Fibroblast of peridontal ligament (primary cell): ENCODE measurements around the gene SPAG7.
"Not testable (repeated sequence)": the region's sequence is repeated elsewhere in the genome, so short reads cannot be mapped to it uniquely, and the experiment has no call there.

ENCODE experiments used
- DNase-seq: peaks from one replicate; pipeline ENCODE4 v3.0.0-alpha.2; 2010; ENCODE audit errors: extremely low read depth

Gene SPAG7

DNA sequence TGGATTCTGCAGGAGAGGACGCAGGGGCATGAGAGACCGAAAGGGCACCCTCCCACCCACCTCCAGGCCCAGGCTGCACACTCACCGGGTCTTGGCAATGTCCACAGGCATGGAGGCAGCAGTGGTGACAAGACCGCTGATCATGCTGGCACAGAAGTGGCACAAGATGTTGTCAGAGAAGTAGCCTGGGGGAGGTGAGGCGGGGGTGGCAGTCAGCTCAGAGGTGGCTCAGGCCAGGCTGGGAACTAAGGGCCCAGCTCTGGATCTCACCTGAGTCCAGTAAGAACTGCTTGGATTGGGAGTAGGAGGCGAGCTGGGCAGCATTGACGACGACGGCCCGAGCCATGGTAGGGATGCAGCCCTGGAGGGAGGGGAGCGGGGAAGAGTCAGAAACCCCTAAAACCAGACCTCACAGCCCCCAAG, 29.5 kb downstream of the SPAG7 start:
- no peak for DNase-seq

DNA sequence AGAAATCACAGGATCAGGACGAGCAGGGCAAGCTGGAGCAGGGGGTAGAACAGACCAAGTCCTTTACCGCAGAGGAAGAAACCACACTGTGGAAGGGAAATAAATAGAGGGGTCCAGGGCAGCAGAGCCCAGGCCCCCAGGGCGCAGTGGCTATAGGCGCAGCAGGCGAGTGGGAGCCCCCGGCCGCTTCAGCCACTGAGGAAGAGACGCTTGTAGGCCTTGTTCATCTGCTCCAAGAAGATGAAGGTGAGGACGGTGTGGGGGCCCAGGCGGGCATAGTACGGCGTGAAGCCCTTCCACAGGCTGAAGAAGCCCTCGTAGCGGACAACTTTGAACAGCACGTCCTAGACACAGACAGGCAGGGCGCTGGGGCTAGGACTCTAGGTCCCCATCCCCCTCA, 30.1 kb downstream of the SPAG7 start:
- no peak for DNase-seq

DNA sequence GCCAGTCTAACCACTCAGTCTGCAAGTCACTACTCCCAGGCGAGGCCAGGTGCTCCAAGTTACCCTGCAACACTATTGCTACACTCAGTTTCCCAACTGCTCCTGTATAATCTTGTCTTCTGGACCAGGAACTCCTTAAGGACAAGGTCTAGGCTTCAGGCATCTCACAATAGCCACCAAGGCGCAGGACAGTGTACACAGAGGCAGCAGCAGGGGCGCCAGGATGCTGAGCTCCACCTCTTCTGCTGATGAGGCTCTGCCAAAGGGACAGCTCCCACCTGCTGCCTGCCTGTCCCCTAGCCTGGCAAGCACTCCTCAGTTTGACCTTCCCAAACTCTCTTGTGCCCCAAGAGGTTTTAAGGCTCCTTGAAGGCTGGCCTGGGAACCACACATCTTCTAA, 31.2 kb downstream of the SPAG7 start:
- no peak for DNase-seq

DNA sequence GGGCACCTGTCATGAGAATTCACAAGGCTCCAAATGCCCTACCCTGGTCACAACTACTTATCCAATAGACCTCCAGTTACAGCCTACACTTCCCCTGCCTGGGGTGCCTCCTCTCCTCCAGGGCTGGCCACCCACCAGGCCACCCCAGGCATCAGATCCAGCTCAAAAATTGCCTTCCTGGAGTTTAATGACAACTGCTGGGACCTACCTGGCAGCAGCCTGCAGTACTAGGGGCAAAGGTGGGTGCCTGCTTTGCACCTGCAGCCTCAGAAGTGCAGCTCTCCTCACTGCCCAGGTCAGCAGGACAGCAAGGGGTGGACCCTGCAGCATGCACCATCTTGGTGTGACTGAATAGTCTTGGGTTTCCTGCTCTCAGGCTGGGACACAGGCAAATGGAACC, 32.0 kb downstream of the SPAG7 start:
- no peak for DNase-seq

DNA sequence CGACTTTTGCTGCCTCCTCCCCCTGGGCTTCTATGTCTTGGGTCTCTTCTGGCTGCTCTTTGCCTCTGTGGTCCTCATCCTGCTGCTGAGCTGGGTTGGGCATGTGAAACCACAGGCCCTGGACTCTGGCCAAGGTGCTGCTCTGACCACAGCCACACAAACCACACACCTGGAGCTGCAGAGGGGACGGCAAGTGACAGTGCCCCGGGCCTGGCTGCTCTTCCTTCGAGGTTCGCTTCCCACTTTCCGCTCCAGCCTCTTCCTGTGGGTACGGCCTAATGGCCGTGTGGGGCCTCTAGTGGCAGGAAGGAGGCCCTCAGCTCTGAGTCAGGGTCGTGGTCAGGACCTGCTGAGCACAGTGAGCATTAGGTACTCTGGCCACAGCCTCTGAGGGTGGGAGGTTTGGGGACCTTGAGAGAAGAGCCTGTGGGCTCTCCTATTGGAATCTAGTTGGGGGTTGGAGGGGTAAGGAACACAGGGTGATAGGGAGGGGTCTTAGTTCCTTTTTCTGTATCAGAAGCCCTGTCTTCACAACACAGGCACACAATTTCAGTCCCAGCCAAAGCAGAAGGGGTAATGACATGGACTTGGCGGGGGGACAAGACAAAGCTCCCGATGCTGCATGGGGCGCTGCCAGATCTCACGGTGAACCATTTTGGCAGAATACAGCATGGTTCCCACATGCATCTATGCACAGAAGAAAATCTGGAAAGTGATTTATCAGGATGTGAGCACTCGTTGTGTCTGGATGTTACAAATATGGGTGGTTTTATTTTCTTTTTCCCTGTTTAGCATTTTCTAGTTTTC, 33.2 kb downstream of the SPAG7 start:
- DNase-seq = peak; percentile 38

DNA sequence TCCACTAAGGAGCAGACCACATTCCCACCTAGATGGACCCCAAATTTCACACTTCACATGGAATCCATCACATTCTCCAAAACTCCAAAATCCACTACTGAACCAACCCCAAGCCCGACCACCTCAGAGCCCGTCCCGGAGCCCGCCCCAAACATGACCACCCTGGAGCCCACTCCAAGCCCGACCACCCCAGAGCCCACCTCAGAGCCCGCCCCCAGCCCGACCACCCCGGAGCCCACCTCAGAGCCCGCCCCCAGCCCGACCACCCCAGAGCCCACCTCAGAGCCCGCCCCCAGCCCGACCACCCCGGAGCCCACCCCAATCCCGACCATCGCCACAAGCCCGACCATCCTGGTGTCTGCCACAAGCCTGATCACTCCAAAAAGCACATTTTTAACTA, 34.0 kb downstream of the SPAG7 start:
- DNase-seq = no peak

DNA sequence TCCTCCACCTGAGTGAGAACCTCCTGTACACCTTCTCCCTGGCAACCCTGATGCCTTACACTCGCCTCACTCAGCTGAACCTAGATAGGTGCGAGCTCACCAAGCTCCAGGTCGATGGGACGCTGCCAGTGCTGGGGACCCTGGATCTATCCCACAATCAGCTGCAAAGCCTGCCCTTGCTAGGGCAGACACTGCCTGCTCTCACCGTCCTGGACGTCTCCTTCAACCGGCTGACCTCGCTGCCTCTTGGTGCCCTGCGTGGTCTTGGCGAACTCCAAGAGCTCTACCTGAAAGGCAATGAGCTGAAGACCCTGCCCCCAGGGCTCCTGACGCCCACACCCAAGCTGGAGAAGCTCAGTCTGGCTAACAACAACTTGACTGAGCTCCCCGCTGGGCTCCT, 34.9 kb downstream of the SPAG7 start:
- DNase-seq = no peak

DNA sequence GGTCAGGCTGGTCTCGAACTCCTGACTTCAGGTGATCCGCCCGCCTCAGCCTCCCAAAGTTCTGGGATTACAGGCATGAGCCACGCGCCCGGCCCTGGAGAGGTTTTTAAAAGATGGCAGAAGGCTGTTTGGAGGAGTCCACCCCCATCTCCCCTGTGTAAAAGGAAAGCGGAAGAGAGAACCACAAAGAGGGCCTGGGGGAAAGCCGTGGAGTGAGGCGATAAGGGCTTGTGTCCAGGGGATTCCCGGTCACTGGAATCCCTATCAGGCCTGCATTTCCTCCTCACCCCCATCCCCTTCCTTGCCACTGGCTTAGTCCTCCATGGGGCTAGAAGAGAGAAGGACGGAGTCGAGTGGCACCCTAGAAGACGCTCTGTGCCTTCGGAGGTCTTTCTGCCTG, 35.7 kb downstream of the SPAG7 start, which contains the start of gene GP1BA:
Gene GP1BA (plus strand): TSS at position 315 of the 400 bp plus-strand sequence. CDS start 328 bp downstream, outside the sequence.
- DNase-seq = no peak

DNA sequence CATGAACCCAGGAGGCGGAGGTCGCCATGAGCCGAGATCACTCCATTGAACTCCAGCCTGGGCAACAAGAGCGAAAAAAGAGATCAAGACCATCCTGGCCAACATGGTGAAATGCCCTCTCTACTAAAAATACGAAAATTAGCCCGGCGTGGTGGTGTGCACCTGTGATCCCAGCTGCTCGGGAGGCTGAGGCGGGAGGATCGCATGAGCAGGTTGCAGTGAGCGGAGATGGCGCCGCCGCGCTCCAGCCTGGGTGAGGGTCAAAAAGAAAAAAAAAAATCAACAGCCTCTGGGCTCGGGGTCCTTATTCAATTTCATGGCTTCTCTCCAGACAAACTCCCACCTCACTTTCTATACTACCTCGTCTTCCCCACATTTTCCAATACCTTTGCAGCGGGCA, 38.7 kb downstream of the SPAG7 start:
- DNase-seq = no peak

DNA sequence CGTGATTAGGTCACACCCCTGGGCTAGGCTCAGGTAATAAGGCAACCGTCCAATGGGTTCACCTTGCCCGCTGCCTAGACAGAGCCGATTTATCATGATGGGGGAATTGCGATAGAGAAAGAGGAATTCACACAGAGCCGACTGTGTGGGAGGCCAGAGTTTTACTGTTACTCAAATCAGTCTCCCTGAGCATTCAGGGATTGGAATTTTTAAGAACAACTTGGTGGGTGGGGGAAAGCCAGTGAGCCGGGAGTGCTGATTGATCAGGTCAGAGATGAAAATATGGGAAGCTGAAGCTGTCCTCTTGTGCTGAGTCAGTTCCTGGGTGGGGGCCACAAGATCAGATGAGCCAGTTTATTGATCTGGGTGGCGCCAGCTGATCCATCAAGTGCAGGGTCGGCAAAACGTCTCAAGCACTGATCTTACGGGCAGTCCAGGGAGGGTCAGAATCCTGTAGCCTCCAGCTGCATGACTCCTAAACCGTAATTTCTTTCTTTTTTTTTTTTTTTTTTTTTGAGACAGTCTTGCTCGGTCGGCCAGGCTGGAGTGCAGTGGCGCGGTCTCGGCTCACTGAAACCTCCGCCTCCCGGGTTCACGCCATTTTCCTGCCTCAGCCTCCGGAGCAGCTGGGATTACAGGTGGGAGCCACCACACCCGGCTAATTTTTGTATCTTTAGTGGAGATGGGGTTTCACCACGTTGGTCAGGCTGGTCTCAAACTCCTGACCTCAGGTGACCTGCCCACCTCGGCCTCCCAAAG, 40.9 kb downstream of the SPAG7 start:
- DNase-seq = not testable (repeated sequence)

DNA sequence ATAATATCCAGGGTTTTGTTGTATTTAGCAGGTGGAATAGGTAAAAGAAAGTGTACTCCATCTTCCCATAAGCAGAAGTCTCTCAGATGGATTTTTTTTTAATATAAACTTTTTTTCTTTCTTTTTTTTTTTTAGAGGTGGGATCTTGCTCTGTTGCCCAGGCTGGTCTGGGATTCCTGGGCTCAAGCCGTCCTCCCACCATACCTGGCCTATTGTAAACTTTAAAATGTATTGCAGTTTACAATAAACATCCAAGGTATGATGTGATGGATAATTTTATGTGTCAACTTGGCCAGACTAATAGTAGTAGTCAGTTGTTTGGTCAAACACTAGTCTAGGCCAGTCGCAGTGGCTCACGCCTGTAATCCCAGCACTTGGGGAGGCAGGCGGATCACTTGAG, 46.3 kb downstream of the SPAG7 start:
- DNase-seq = no peak

DNA sequence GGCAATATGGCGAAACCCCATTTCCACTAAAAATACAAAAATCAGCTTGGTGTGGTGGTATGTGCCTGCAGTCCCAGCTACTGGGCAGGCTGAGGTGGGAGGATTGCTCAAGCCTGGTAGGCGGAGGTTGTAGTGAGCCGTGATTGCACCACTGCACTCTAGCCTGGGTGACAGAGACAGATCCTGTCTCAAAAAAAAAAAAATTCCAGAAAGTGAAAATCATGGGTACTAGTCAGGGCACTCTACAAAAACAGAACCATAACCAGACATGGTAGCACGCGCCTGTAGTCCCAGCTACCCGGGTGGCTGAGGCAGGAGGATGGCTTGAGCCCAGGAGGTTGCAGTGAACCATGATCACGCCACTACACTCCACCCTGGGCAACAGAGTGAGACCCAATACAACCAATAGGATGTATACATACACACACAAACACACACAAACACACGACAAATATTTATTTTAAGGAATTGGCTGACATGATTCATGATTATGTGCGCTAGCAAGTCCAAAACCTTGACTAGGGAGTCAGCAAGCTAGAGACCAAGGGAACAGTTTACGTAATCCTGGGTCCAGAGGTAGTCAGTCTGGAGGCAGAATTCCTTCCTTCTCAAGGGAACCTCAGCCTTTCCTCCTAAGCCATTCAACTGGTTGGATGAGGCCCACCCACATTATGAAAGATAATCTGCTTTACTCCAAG, 47.1 kb downstream of the SPAG7 start:
- DNase-seq = peak; percentile 56

DNA sequence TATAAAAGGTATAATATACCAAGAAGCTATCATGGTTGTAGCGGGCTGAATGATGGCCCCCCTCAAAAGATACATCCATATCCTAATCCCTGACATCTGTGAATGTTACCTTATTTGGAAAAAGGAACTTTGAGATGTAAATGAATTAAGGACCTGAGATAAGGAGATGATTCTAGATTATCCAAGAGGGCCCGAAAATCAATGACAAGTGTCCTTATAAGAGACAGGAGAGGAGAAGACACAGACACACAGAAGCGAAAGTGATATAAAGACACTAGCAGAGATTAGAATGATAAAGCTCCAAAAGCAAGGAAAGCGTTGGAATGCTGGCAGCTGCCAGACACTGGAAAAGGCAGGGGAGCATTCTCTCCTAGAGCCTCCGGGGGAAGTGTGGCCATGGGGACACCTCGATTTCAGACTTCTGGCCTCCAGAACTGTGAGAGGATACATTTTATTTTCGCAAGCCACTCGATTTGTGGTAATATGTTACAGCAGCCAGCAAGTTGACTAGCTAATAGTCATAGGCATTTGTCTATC, 48.0 kb downstream of the SPAG7 start:
- DNase-seq = no peak

DNA sequence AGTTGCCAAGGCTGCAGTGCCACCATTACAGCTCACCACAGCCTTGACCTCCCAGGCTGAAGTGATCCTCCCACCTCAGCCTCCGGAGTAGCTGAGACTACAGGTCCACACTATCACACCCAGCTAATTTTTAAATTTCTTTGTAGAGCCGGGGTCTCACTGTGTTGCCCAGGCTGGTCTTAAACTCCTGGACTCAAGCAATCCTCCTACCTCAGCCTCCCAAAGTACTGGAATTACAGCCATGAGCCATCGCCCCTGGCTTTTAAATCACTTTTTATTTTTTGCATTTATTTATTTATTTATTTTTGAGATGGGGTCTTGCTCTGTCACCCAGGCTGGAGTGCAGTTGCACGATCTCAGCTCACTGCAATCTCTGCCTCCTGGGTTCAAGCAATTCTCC, 53.1 kb downstream of the SPAG7 start:
- not testable (repeated sequence) for DNase-seq

DNA sequence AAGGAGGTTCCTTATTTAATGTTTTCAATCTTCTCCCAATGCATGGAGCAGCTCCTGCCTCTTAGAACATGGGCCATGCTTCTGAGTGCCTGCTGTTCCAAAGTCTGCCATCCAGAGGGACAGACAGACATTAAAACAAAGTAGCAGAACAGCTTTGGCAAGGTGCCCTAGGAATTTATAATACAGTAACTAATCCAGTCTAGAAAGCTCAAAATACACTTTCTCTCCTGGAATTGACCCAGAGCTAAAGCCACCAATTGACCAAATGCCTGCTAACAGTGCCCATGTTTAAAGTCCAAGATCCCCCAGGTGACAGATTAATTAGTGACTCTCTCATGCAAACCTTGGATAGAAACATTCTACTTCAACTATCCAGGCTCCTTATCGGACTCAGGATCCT, 53.6 kb downstream of the SPAG7 start:
- peak; percentile 43 for DNase-seq
